ENCODE measurements around the gene MAEA.

MAEA gene

GRCh38 chr4:1325681-1326635 is 36.3 kb downstream of the MAEA start:
- Histone ChIP-seq H3K27ac (ENCODE audit: insufficient read depth in 1 of 2, low read depth in 1 of 2, low read length in 2 of 2, poor library complexity in 1 of 2, severe bottlenecking in 2 of 2) (no peak overlapping the region), H3K27me3 (replicated peaks in 2 of 5; ENCODE audit: control insufficient read depth in 4 of 5, insufficient read depth in 5 of 5, low read length in 4 of 5) (no peaks in the 10 kb centered on the region), H3K4me1 (ENCODE audit: control extremely low read depth in 1 of 4, control insufficient read depth in 4 of 4, insufficient read depth in 4 of 4, low read length in 3 of 4) (no peaks in the 10 kb centered on the region), H3K4me3 (ENCODE audit: control insufficient read depth in 1 of 7, extremely low read depth in 1 of 7, insufficient read depth in 4 of 7, low read depth in 2 of 7, low read length in 6 of 7) (no peak overlapping the region), H3K9me3 (ENCODE audit: control extremely low read depth in 1 of 5, control insufficient read depth in 4 of 5, insufficient read depth in 2 of 5, low read depth in 1 of 5, low read length in 4 of 5) (no peaks in the 10 kb centered on the region), H3K36me3 (ENCODE audit: control insufficient read depth in 4 of 4, insufficient read depth in 4 of 4, low read length in 3 of 4) (peaks cover 0 to 83% (median 57%) of the 10 kb centered on the region in 4 experiments)
- WGBS (ENCODE audit: insufficient coverage): 95% methylated on average over 28 of the region's 35 CpGs
- POLR2A ChIA-PET: no interaction called here
- DNase-seq: no peak
- CTCF ChIA-PET: no interaction called here

GRCh38 chr4:1326751-1327525 is 37.2 kb downstream of the MAEA start:
- H3K27ac ChIP-seq (ENCODE audit: insufficient read depth in 1 of 2, low read depth in 1 of 2, low read length in 2 of 2, poor library complexity in 1 of 2, severe bottlenecking in 2 of 2): no peak overlapping the region
- H3K36me3 ChIP-seq (ENCODE audit: control insufficient read depth in 4 of 4, insufficient read depth in 4 of 4, low read length in 3 of 4): peaks cover 0 to 86% (median 56%) of the 10 kb centered on the region in 4 experiments
- WGBS (ENCODE audit: insufficient coverage): 98% methylated on average over 30 of the region's 30 CpGs
- H3K4me1 ChIP-seq (ENCODE audit: control extremely low read depth in 1 of 4, control insufficient read depth in 4 of 4, insufficient read depth in 4 of 4, low read length in 3 of 4): no peaks in the 10 kb centered on the region
- H3K4me3 ChIP-seq (ENCODE audit: control insufficient read depth in 1 of 7, extremely low read depth in 1 of 7, insufficient read depth in 4 of 7, low read depth in 2 of 7, low read length in 6 of 7): no peak overlapping the region
- no peak for DNase-seq
- no peaks in the 10 kb centered on the region for H3K27me3 ChIP-seq (replicated peaks in 2 of 5; ENCODE audit: control insufficient read depth in 4 of 5, insufficient read depth in 5 of 5, low read length in 4 of 5)
- ChIA-PET CTCF (interaction anchor here (0.7 to 1.3 kb wide), 2 partner anchors 9 to 286 kb away, joined by 3 read pairs; no protein-coding TSS in a partner anchor), POLR2A (no interaction called here)
- H3K9me3 ChIP-seq (ENCODE audit: control extremely low read depth in 1 of 5, control insufficient read depth in 4 of 5, insufficient read depth in 2 of 5, low read depth in 1 of 5, low read length in 4 of 5): no peaks in the 10 kb centered on the region

- H3K4me3 ChIP-seq (ENCODE audit: control insufficient read depth in 1 of 7, extremely low read depth in 1 of 7, insufficient read depth in 4 of 7, low read depth in 2 of 7, low read length in 6 of 7): no peak overlapping the region
- no peaks in the 10 kb centered on the region for H3K9me3 ChIP-seq (ENCODE audit: control extremely low read depth in 1 of 5, control insufficient read depth in 4 of 5, insufficient read depth in 2 of 5, low read depth in 1 of 5, low read length in 4 of 5)
- H3K36me3 ChIP-seq (ENCODE audit: control insufficient read depth in 4 of 4, insufficient read depth in 4 of 4, low read length in 3 of 4): peaks cover 0 to 80% (median 52%) of the 10 kb centered on the region in 4 experiments
- no peak overlapping the region for H3K27ac ChIP-seq (ENCODE audit: insufficient read depth in 1 of 2, low read depth in 1 of 2, low read length in 2 of 2, poor library complexity in 1 of 2, severe bottlenecking in 2 of 2)
- ChIA-PET CTCF (interaction anchor here (0.7 to 1.8 kb wide), 3 partner anchors 9 to 286 kb away, joined by 3 to 4 read pairs (median 3); no protein-coding TSS in a partner anchor), POLR2A (no interaction called here)
- H3K4me1 ChIP-seq (ENCODE audit: control extremely low read depth in 1 of 4, control insufficient read depth in 4 of 4, insufficient read depth in 4 of 4, low read length in 3 of 4): no peaks in the 10 kb centered on the region
- WGBS (ENCODE audit: insufficient coverage): 97% methylated on average over 33 of the region's 33 CpGs
- DNase-seq: no peak
- H3K27me3 ChIP-seq (replicated peaks in 2 of 5; ENCODE audit: control insufficient read depth in 4 of 5, insufficient read depth in 5 of 5, low read length in 4 of 5): no peaks in the 10 kb centered on the region
These were observed 38.0 kb downstream of the MAEA start for GRCh38 chr4:1327526-1328266.

- ChIA-PET POLR2A (no interaction called here), CTCF (interaction anchor here (1.8 kb wide), 1 partner anchor 24 kb away, joined by 4 read pairs; no protein-coding TSS in a partner anchor)
- H3K36me3 ChIP-seq (ENCODE audit: control insufficient read depth in 4 of 4, insufficient read depth in 4 of 4, low read length in 3 of 4): peaks cover 0 to 78% (median 51%) of the 10 kb centered on the region in 4 experiments
- H3K27me3 ChIP-seq (replicated peaks in 2 of 5; ENCODE audit: control insufficient read depth in 4 of 5, insufficient read depth in 5 of 5, low read length in 4 of 5): no peaks in the 10 kb centered on the region
- no peak for DNase-seq
- no peaks in the 10 kb centered on the region for H3K4me1 ChIP-seq (ENCODE audit: control extremely low read depth in 1 of 4, control insufficient read depth in 4 of 4, insufficient read depth in 4 of 4, low read length in 3 of 4)
- 98% methylated on average over 47 of the region's 51 CpGs for WGBS (ENCODE audit: insufficient coverage)
- H3K4me3 ChIP-seq (ENCODE audit: control insufficient read depth in 1 of 7, extremely low read depth in 1 of 7, insufficient read depth in 4 of 7, low read depth in 2 of 7, low read length in 6 of 7): no peak overlapping the region
- H3K27ac ChIP-seq (ENCODE audit: insufficient read depth in 1 of 2, low read depth in 1 of 2, low read length in 2 of 2, poor library complexity in 1 of 2, severe bottlenecking in 2 of 2): no peak overlapping the region
- H3K9me3 ChIP-seq (ENCODE audit: control extremely low read depth in 1 of 5, control insufficient read depth in 4 of 5, insufficient read depth in 2 of 5, low read depth in 1 of 5, low read length in 4 of 5): no peaks in the 10 kb centered on the region
These were observed 38.8 kb downstream of the MAEA start for GRCh38 chr4:1328267-1329155.

- no peaks in the 10 kb centered on the region for H3K27me3 ChIP-seq (replicated peaks in 2 of 5; ENCODE audit: control insufficient read depth in 4 of 5, insufficient read depth in 5 of 5, low read length in 4 of 5)
- POLR2A ChIA-PET: interaction anchor here (1.1 kb wide), 1 partner anchor 40 kb away, joined by 4 read pairs; no protein-coding TSS in a partner anchor
- no peaks in the 10 kb centered on the region for H3K9me3 ChIP-seq (ENCODE audit: control extremely low read depth in 1 of 5, control insufficient read depth in 4 of 5, insufficient read depth in 2 of 5, low read depth in 1 of 5, low read length in 4 of 5)
- no peak overlapping the region for H3K4me3 ChIP-seq (ENCODE audit: control insufficient read depth in 1 of 7, extremely low read depth in 1 of 7, insufficient read depth in 4 of 7, low read depth in 2 of 7, low read length in 6 of 7)
- peaks cover 0 to 78% (median 48%) of the 10 kb centered on the region in 4 experiments for H3K36me3 ChIP-seq (ENCODE audit: control insufficient read depth in 4 of 4, insufficient read depth in 4 of 4, low read length in 3 of 4)
- WGBS (ENCODE audit: insufficient coverage): 94% methylated on average over 27 of the region's 34 CpGs
- DNase-seq: no peak
- no peaks in the 10 kb centered on the region for H3K4me1 ChIP-seq (ENCODE audit: control extremely low read depth in 1 of 4, control insufficient read depth in 4 of 4, insufficient read depth in 4 of 4, low read length in 3 of 4)
- CTCF ChIA-PET: interaction anchor here (1.8 kb wide), 1 partner anchor 23 kb away, joined by 4 read pairs; no protein-coding TSS in a partner anchor
- H3K27ac ChIP-seq (ENCODE audit: insufficient read depth in 1 of 2, low read depth in 1 of 2, low read length in 2 of 2, poor library complexity in 1 of 2, severe bottlenecking in 2 of 2): no peak overlapping the region
These were observed 40.0 kb downstream of the MAEA start for GRCh38 chr4:1329408-1330371.
